ENCODE measurements around the gene PBX1. TPM values are rescaled to one million over a fixed set of nuclear protein-coding genes. Genes with fewer than 3 reads are reported as not detected.

Gene PBX1
- total RNA-seq, 3 donors from 2014 or later (not counting 1 experiment from before 2014, with no cell fraction given), result 0.54 to 3.5 (median 1.4) TPM

- Histone ChIP-seq H3K9me3 (ENCODE audit: control insufficient read depth, insufficient read depth, low read length) (no peaks in the 10 kb centered on the region), H3K36me3 (ENCODE audit: control insufficient read depth, insufficient read depth, low read length) (no peaks in the 10 kb centered on the region), H3K27me3 (ENCODE audit: control insufficient read depth, insufficient read depth, low read length) (no peaks in the 10 kb centered on the region), H3K4me3 (ENCODE audit: low read length) (no peak overlapping the region), H3K27ac (ENCODE audit: low read length) (no peak overlapping the region), H3K4me1 (ENCODE audit: control insufficient read depth, insufficient read depth, low read length) (no peaks in the 10 kb centered on the region)
- no peak overlapping the region for H3K27ac Mint-ChIP-seq
- ATAC-seq, result no peak
- intact Hi-C loops (cut with micrococcal nuclease), result no loop called here
- 76% methylated on average over 8 of the region's 8 CpGs for WGBS (ENCODE audit: insufficient coverage)
- TF ChIP-seq, protein P1, sequence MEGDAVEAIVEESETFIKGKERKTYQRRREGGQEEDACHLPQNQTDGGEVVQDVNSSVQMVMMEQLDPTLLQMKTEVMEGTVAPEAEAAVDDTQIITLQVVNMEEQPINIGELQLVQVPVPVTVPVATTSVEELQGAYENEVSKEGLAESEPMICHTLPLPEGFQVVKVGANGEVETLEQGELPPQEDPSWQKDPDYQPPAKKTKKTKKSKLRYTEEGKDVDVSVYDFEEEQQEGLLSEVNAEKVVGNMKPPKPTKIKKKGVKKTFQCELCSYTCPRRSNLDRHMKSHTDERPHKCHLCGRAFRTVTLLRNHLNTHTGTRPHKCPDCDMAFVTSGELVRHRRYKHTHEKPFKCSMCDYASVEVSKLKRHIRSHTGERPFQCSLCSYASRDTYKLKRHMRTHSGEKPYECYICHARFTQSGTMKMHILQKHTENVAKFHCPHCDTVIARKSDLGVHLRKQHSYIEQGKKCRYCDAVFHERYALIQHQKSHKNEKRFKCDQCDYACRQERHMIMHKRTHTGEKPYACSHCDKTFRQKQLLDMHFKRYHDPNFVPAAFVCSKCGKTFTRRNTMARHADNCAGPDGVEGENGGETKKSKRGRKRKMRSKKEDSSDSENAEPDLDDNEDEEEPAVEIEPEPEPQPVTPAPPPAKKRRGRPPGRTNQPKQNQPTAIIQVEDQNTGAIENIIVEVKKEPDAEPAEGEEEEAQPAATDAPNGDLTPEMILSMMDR (IDR thresholded peaks at IDR 0.05), result no peak
- no peaks in the 10 kb centered on the region for H3K36me3 Mint-ChIP-seq
- H3K4me1 Mint-ChIP-seq, result no peaks in the 10 kb centered on the region
- H3K9me3 Mint-ChIP-seq, result peaks cover 0 to 2% of the 10 kb centered on the region in 2 donors
- no peak for DNase-seq
- H3K4me3 Mint-ChIP-seq, result no peak overlapping the region
- no peaks in the 10 kb centered on the region for H3K27me3 Mint-ChIP-seq (ENCODE audit: low read depth in 2 of 2)
These were observed 336.3 kb downstream of the PBX1 start for GRCh38 chr1:164895026-164895912.

DNA sequence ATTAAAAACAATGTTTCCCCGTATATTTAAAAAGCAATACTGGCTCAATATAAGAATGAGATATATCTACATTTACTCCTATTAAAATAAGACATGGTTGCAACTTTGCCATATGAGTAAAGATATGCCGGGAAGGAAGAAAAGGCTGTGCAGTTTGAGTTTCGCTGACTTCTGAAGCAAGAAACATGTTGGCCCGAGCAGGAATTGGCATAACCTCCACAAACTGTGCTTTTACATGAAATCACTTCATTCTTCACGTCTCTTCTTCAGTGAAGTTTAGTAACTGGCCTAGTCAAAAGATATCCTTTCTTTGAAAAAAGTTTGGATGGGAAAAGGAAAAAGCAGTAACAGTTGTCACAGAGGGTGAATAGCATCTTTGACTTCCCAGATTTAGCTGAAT is 342.0 kb downstream of the PBX1 start:
- WGBS (ENCODE audit: insufficient coverage), result 97% methylated on average over 3 of the region's 5 CpGs
- no peaks in the 10 kb centered on the region for H3K4me1 ChIP-seq (ENCODE audit: control insufficient read depth, insufficient read depth, low read length)
- no peak overlapping the region for H3K4me3 Mint-ChIP-seq
- H3K36me3 Mint-ChIP-seq, result no peaks in the 10 kb centered on the region
- TF ChIP-seq, protein P1 (IDR thresholded peaks at IDR 0.05), result no peak
- H3K9me3 ChIP-seq (ENCODE audit: control insufficient read depth, insufficient read depth, low read length), result no peaks in the 10 kb centered on the region
- no peak overlapping the region for H3K4me3 ChIP-seq (ENCODE audit: low read length)
- no peaks in the 10 kb centered on the region for H3K27me3 ChIP-seq (ENCODE audit: control insufficient read depth, insufficient read depth, low read length)
- H3K9me3 Mint-ChIP-seq, result peaks cover 0 to 2% of the 10 kb centered on the region in 2 donors
- intact Hi-C loops (cut with micrococcal nuclease), result no loop called here
- H3K27ac Mint-ChIP-seq, result no peak overlapping the region
- no peak overlapping the region for H3K27ac ChIP-seq (ENCODE audit: low read length)
- H3K27me3 Mint-ChIP-seq (ENCODE audit: low read depth in 2 of 2), result no peaks in the 10 kb centered on the region
- H3K36me3 ChIP-seq (ENCODE audit: control insufficient read depth, insufficient read depth, low read length), result no peaks in the 10 kb centered on the region
- ATAC-seq, result no peak
- DNase-seq, result no peak
- no peaks in the 10 kb centered on the region for H3K4me1 Mint-ChIP-seq
